ENCODE results near the gene RAPGEFL1. TPM values are rescaled to one million over a fixed set of nuclear protein-coding genes. Genes with fewer than 3 reads are reported as not detected.
A peak's percentile ranks its signal among the peaks of the same experiment; 100 is the strongest.

The RAPGEFL1 gene
- total and polyA plus RNA-seq, 2 of the 8 experiments (the other 6 are each of a cell fraction or from before 2014, with no cell fraction given), result 20.0 to 20.2 TPM

GRCh38 chr17:40168262-40168832, 8.9 kb upstream of the RAPGEFL1 start (continued):
- TF ChIP-seq CHD7 (IDR thresholded peaks at IDR 0.05; ENCODE audit: insufficient replicate concordance, low read length) (no peak), CTCF (IDR thresholded peaks at IDR 0.05; ENCODE audit: control extremely low read depth in 1 of 3, insufficient read depth in 1 of 3, low read depth in 1 of 3, low read length in 3 of 3) (peak in 2 of 3 experiments; percentile 51 to 77; a peak in 3 of 4 replicates), SIN3A (conservative IDR thresholded peaks at IDR 0.05 in 1 of 2, IDR thresholded peaks at IDR 0.05 in 1 of 2; ENCODE audit: low read depth in 1 of 2, low read length in 2 of 2) (peak in 1 of 2 experiments; percentile 44; a peak in 1 of 4 replicates), ZNF274 (IDR thresholded peaks at IDR 0.05; ENCODE audit: borderline replicate concordance, extremely low read depth, low read length) (no peak), MAFK (IDR thresholded peaks at IDR 0.05; ENCODE audit: low read depth, low read length) (no peak), EP300 (IDR thresholded peaks at IDR 0.05; ENCODE audit: borderline replicate concordance in 1 of 2, low read depth in 2 of 2, low read length in 2 of 2) (peak in 1 of 2 experiments; percentile 36; a peak in 1 of 3 replicates), TEAD4 (IDR thresholded peaks at IDR 0.05; ENCODE audit: low read depth, low read length) (peak; percentile 97), POLR2A (IDR thresholded peaks at IDR 0.05; ENCODE audit: control extremely low read depth in 1 of 2, low read depth in 2 of 2, low read length in 2 of 2) (no peak)

Data from H1 (cell line).